ENCODE measurements around the gene RBPJ. TPM values are rescaled to one million over a fixed set of nuclear protein-coding genes. Genes with fewer than 3 reads are reported as not detected.

RBPJ gene
- total RNA-seq, 1 experiment from 2014 or later, result 34.5 TPM

DNA sequence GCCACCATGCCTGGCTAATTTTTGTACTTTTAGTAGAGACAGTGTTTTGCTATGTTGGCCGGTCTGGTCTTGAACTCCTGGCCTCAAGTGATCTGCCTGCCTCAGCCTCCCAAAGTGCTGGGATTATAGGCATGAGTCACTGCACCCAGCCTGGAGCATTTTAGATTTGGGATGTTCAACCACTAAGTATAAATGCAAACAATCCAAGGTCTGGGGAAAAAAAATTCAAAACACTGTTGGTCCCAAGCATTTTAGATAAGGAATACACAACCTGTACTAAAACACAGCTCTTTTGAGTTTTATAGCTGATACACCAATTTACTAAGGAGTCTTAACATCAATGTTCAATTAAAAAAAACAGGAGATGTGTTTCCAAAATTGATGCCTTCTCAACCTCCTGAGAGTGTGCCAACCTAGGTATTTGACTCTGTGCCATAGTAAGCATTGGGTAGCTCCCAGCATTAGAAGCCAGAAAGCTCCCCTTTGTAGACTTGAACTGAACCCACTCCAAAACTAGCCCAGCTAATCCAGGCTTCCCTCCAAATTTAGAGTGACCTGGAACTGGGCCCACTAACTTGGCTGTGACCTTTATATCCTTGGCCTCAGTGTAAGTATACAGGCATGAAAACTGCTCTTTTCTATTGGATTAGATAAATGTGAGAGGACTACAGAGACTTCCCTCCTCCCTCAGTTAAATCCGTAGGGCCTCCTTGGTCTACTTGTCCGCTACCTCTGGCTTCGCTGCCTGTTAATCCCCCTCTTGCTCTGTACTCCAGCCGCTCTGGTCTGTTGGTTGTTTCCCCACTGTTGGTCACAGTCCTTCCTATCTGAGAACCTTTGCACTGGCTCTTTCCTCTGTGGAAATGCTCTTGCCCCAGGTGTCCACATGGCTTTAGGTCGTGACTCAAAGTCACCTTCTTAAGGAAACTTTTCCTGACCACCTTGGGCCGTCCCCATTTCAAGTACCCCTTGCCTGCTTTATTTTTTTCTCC, 91.9 kb downstream of the RBPJ start:
- H3K27me3 ChIP-seq (replicated peaks), result no peaks in the 10 kb centered on the region
- DNase-seq (ENCODE audit: low read depth in 1 of 2, low spot score in 2 of 2), result no peak
- no peak overlapping the region for H3K4me3 ChIP-seq
- no peaks in the 10 kb centered on the region for H3K4me1 ChIP-seq (replicated peaks)
- no peaks in the 10 kb centered on the region for H3K9me3 ChIP-seq (replicated peaks)
- no peak overlapping the region for H3K27ac ChIP-seq
- no peaks in the 10 kb centered on the region for H3K36me3 ChIP-seq

DNA sequence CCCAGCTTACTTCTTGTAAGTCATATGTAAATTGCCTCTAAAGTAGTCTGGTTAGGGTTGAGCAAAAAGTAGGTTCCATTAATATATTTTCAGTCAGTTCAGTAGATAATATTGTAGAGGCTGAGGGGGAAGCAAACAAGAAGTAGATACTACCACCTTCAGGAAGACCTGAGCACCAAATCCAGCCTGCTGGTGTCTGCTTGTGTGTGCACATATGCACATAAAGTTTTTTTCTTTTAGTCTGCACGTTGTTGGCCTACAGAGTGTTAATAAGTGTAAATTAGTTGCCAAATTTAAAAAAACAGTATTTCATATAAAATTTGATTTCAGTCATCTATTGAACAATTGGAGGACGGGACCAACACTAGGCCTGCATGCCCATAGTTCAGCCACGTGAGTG, 92.8 kb downstream of the RBPJ start:
- Histone ChIP-seq H3K27ac (no peak overlapping the region), H3K36me3 (no peaks in the 10 kb centered on the region), H3K4me1 (replicated peaks) (no peaks in the 10 kb centered on the region), H3K4me3 (no peak overlapping the region), H3K27me3 (replicated peaks) (no peaks in the 10 kb centered on the region), H3K9me3 (replicated peaks) (no peaks in the 10 kb centered on the region)
- no peak for DNase-seq (ENCODE audit: low read depth in 1 of 2, low spot score in 2 of 2)

DNA sequence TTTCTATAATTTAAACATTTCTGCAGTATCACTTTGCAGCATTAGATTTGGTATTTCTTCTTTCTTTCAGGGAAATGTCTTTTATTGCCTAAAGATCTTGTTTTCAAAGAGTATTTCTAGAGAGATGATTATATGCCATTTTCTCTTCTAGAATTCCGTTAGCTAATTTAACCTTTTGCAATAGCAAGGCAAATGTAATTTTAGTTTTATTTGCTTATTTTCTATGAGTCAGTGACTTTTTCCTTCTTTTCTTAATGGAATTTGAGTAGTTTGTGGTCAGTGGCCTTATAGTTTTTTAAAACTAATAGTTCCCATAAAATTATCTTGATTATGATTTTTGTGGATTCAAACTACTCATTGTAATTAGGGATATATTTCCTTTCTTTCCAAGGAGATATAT, 97.3 kb downstream of the RBPJ start:
- peaks cover 6% of the 10 kb centered on the region for H3K36me3 ChIP-seq
- H3K9me3 ChIP-seq (replicated peaks), result no peaks in the 10 kb centered on the region
- no peak overlapping the region for H3K4me3 ChIP-seq
- no peak for DNase-seq (ENCODE audit: low read depth in 1 of 2, low spot score in 2 of 2)
- no peaks in the 10 kb centered on the region for H3K27me3 ChIP-seq (replicated peaks)
- H3K4me1 ChIP-seq (replicated peaks), result peaks cover 13% of the 10 kb centered on the region
- no peak overlapping the region for H3K27ac ChIP-seq

DNA sequence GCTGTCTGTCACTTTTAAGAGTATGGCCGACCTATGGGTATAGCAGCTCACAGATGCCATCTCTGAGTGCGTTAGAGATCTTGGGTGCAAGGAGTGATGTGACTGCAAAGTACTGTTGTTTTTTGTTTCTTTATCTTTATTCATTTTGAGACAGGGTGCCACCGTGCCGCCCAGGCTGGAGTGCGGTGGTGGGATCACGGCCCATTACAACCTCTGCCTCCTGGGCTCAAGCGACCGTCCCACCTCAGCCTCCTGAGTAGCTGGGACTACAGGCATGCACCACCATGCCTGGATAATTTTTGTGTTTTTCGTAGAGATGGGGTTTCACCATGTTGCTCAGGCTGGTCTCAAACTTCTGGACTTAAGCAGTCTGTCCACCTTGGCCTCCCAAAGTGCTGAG, 98.0 kb downstream of the RBPJ start:
- H3K27me3 ChIP-seq (replicated peaks), result no peaks in the 10 kb centered on the region
- H3K4me3 ChIP-seq, result no peak overlapping the region
- peaks cover 13% of the 10 kb centered on the region for H3K4me1 ChIP-seq (replicated peaks)
- peaks cover 6% of the 10 kb centered on the region for H3K36me3 ChIP-seq
- H3K27ac ChIP-seq, result no peak overlapping the region
- no peak for DNase-seq (ENCODE audit: low read depth in 1 of 2, low spot score in 2 of 2)
- H3K9me3 ChIP-seq (replicated peaks), result no peaks in the 10 kb centered on the region

DNA sequence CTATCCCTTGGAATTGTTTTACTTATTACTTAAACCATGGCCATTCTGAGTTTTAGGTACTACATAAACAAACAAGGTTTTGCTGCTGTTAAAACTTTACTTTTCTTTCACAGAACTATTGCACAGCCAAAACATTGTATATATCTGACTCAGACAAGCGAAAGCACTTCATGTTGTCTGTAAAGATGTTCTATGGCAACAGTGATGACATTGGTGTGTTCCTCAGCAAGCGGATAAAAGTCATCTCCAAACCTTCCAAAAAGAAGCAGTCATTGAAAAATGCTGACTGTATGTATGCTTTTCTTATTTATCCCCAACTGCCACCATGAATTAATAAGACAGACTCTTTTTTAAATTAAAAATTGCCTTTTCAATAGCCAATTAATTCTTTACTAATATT, 99.6 kb downstream of the RBPJ start:
- H3K4me3 ChIP-seq, result no peak overlapping the region
- H3K36me3 ChIP-seq, result peaks cover 13% of the 10 kb centered on the region
- peaks cover 13% of the 10 kb centered on the region for H3K4me1 ChIP-seq (replicated peaks)
- no peaks in the 10 kb centered on the region for H3K27me3 ChIP-seq (replicated peaks)
- DNase-seq (ENCODE audit: low read depth in 1 of 2, low spot score in 2 of 2), result peak in 1 of 2 experiments; percentile 36
- no peaks in the 10 kb centered on the region for H3K9me3 ChIP-seq (replicated peaks)
- H3K27ac ChIP-seq, result peak overlapping the region; percentile 87

DNA sequence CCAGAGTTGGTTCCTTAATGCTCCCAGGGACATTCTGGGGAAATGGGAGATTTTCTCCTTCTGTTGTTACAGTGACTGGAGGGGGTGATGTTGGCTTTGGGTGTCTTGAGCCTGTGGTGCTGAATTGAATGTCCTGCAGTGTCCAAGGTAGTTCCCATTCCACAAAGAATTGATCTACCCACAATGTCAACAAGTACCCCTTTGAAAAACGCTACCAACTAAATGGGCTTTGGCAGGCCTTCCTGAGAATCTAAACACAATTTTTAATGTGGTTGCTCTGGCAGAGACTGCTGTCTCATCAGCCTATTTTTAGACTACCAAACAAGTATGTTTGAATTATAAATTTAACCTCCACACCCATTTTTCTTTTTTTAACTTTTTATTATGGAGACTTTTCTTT, 100.1 kb downstream of the RBPJ start:
- no peaks in the 10 kb centered on the region for H3K9me3 ChIP-seq (replicated peaks)
- peaks cover 13% of the 10 kb centered on the region for H3K36me3 ChIP-seq
- H3K4me1 ChIP-seq (replicated peaks), result peaks cover 13% of the 10 kb centered on the region
- no peaks in the 10 kb centered on the region for H3K27me3 ChIP-seq (replicated peaks)
- peak overlapping the region; percentile 87 for H3K27ac ChIP-seq
- DNase-seq (ENCODE audit: low read depth in 1 of 2, low spot score in 2 of 2), result peak in 1 of 2 experiments; percentile 22
- no peak overlapping the region for H3K4me3 ChIP-seq

DNA sequence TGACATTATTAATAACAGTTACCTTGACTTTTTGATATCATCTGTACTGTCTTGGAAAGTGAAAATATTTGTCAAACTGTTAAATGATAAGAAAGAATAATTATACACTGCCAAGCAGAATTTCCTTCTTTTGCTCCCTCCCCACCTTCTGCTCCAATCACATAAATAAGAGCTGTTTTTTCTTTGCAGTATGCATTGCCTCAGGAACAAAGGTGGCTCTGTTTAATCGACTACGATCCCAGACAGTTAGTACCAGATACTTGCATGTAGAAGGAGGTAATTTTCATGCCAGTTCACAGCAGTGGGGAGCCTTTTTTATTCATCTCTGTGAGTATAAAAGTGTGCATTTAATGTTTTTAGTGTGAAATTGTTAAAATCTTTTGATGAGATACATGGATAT, 103.3 kb downstream of the RBPJ start:
- Histone ChIP-seq H3K4me1 (replicated peaks) (peaks cover 13% of the 10 kb centered on the region), H3K9me3 (replicated peaks) (no peaks in the 10 kb centered on the region), H3K36me3 (peaks cover 13% of the 10 kb centered on the region), H3K4me3 (no peak overlapping the region), H3K27ac (no peak overlapping the region), H3K27me3 (replicated peaks) (no peaks in the 10 kb centered on the region)
- DNase-seq (ENCODE audit: low read depth in 1 of 2, low spot score in 2 of 2), result no peak

DNA sequence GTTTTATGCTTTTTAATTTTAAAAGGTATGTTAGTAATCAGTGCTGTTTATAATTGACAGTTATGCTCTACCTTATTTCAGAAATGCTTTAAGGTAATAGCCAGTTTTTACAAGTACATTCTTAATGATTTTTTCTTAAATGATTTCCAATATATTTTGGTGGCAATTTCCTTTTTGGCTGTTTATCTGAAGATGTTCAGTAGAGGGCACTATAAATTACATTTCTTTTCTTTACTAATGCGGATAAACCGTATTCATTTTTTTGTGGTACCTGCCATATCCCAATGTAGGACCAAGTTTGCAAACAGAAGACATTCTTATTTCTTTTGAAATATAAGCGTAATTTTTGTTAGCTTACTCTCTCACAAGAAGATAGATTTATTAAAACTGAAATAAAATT, 104.0 kb downstream of the RBPJ start:
- H3K4me3 ChIP-seq, result no peak overlapping the region
- H3K27me3 ChIP-seq (replicated peaks), result no peaks in the 10 kb centered on the region
- no peak overlapping the region for H3K27ac ChIP-seq
- no peak for DNase-seq (ENCODE audit: low read depth in 1 of 2, low spot score in 2 of 2)
- no peaks in the 10 kb centered on the region for H3K9me3 ChIP-seq (replicated peaks)
- peaks cover 13% of the 10 kb centered on the region for H3K4me1 ChIP-seq (replicated peaks)
- H3K36me3 ChIP-seq, result peaks cover 13% of the 10 kb centered on the region

DNA sequence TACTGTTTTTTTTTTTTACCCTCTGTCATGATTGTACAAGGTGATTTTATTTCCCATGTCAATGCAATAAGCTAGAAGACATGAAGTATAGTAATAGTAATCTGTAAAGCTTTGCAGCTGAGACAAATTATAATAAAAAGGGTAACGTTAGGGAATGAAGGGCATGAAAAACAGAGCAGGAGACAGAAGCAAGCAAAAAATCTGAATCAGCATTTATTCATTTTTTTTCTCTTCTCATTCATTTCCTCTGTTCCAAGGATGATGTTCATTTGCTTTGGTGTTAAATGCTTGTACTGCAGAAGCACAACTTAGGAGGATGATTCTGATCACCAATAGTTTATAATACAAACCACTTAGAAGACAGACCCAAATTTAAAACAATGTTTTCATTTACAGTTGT, 105.1 kb downstream of the RBPJ start:
- DNase-seq (ENCODE audit: low read depth in 1 of 2, low spot score in 2 of 2), result no peak
- H3K9me3 ChIP-seq (replicated peaks), result no peaks in the 10 kb centered on the region
- no peaks in the 10 kb centered on the region for H3K27me3 ChIP-seq (replicated peaks)
- no peak overlapping the region for H3K4me3 ChIP-seq
- peaks cover 4% of the 10 kb centered on the region for H3K4me1 ChIP-seq (replicated peaks)
- H3K36me3 ChIP-seq, result peaks cover 11% of the 10 kb centered on the region
- H3K27ac ChIP-seq, result no peak overlapping the region

DNA sequence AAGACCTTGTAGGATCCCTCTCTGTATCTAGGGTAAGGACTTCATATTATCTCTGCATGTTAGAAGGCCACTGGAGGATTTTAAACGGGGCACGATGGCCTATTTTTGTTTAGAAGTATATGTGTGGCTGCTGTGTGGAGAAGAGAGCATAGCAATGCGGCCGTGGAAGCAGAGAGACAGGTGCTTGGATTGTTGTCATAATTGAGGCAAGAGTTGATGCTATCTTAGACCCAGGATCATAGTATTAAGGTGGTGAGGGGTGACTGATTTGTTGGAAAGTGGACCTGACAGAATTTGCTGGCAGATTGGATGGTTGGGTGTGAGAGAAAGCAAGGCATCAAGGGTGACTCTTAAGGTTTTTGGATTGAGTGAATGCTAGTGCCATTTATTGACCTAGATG, 106.1 kb downstream of the RBPJ start:
- H3K36me3 ChIP-seq, result peaks cover 7% of the 10 kb centered on the region
- no peak overlapping the region for H3K4me3 ChIP-seq
- H3K27ac ChIP-seq, result no peak overlapping the region
- H3K27me3 ChIP-seq (replicated peaks), result no peaks in the 10 kb centered on the region
- no peaks in the 10 kb centered on the region for H3K4me1 ChIP-seq (replicated peaks)
- DNase-seq (ENCODE audit: low read depth in 1 of 2, low spot score in 2 of 2), result no peak
- H3K9me3 ChIP-seq (replicated peaks), result no peaks in the 10 kb centered on the region

DNA sequence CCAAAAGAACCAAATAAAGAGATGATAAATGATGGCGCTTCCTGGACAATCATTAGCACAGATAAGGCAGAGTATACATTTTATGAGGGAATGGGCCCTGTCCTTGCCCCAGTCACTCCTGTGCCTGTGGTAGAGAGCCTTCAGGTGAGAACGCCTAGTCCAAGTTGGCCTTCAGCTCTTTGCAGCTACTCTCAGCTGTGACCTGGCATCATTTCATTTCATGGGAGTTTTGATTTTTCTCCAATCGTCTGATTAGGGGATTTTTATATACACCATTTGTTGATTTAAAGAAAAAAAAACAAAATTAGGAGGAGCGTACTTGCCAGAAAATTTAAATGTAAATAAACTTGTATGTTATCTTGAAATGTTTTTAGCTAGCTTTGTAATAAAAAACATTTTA, 109.1 kb downstream of the RBPJ start:
- H3K27me3 ChIP-seq (replicated peaks), result no peaks in the 10 kb centered on the region
- DNase-seq (ENCODE audit: low read depth in 1 of 2, low spot score in 2 of 2), result no peak
- H3K4me3 ChIP-seq, result no peak overlapping the region
- H3K9me3 ChIP-seq (replicated peaks), result no peaks in the 10 kb centered on the region
- H3K4me1 ChIP-seq (replicated peaks), result peaks cover 15% of the 10 kb centered on the region
- H3K36me3 ChIP-seq, result no peaks in the 10 kb centered on the region
- H3K27ac ChIP-seq, result no peak overlapping the region

DNA sequence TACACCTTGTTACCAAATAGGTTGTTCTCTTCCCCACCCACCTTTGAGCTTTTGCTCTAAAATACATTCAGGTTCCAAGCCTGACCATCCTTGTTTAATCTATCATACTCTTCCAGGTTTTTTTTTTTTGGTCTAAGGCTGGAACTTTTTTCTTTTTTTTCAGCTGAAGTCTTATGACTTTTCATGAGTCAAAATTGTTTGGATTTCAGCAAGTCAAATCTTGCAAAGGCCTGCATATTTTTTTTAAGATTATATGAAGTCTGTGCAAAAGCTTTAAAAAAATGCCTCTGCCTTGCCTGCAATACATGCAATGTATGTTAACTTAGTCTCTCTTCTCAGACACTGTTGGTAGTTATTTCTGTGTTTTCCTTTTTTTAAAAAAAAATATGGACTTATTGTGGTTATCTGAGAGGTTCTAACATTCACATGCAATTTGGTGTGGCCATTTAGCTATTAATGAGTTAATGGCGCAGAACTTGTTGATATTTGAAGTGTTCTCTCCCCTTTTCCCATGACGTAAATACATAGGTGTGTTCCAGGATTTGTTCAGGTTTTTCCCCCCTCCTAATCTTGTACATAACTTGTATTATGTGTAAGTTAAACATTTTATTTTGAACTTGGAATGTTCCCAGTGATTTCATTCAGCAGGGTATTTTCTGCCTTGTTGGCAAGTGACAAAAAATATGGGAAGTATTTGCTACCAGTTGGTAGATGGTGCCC, 110.8 kb downstream of the RBPJ start:
- H3K27me3 ChIP-seq (replicated peaks), result no peaks in the 10 kb centered on the region
- H3K9me3 ChIP-seq (replicated peaks), result no peaks in the 10 kb centered on the region
- peaks cover 15% of the 10 kb centered on the region for H3K4me1 ChIP-seq (replicated peaks)
- no peaks in the 10 kb centered on the region for H3K36me3 ChIP-seq
- DNase-seq (ENCODE audit: low read depth in 1 of 2, low spot score in 2 of 2), result no peak
- no peak overlapping the region for H3K4me3 ChIP-seq
- no peak overlapping the region for H3K27ac ChIP-seq

DNA sequence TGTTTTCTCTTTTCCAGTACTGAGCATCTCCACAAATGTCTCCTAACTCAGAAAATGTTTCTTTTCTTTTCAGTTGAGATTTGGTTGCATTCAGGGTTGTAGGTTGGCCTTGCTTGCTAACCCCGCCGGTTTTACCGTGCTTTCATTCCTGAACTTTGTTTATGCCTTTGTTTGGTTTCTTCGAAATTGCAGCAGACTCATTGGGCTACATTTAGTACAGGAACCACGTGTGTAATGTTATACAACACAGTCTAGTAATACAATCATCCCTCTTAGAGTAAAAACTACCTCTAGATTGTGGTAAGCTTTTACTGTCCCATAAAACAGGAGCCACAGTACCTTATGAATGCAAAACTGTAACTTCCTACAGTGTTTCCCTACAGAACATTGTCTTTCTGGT, 111.6 kb downstream of the RBPJ start:
- H3K27me3 ChIP-seq (replicated peaks), result no peaks in the 10 kb centered on the region
- peaks cover 15% of the 10 kb centered on the region for H3K4me1 ChIP-seq (replicated peaks)
- no peaks in the 10 kb centered on the region for H3K36me3 ChIP-seq
- no peak overlapping the region for H3K27ac ChIP-seq
- no peak overlapping the region for H3K4me3 ChIP-seq
- H3K9me3 ChIP-seq (replicated peaks), result no peaks in the 10 kb centered on the region
- no peak for DNase-seq (ENCODE audit: low read depth in 1 of 2, low spot score in 2 of 2)

DNA sequence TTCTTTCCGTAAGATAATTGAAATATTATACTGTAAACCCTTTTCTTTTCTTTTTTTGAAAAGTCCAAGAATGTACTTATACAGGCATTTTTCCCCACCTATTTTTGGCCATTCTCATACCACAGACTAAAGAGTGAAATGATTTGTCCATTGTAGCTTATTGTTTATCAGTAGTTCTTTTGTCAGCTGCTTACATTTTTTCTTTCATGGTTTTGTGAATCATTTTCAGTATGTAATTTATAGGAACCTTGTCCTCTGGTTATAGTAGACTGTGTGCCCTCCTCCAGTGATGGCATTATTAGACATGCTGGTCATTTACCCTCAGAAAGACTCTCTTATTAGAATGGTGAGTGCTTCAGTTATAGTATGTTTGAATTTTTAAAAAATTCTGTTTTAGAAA, 112.7 kb downstream of the RBPJ start:
- Histone ChIP-seq H3K36me3 (no peaks in the 10 kb centered on the region), H3K9me3 (replicated peaks) (no peaks in the 10 kb centered on the region), H3K4me1 (replicated peaks) (peaks cover 15% of the 10 kb centered on the region), H3K27ac (no peak overlapping the region), H3K4me3 (no peak overlapping the region), H3K27me3 (replicated peaks) (no peaks in the 10 kb centered on the region)
- peak in 1 of 2 experiments; percentile 4 for DNase-seq (ENCODE audit: low read depth in 1 of 2, low spot score in 2 of 2)

All from SJSA1 (cell line).